Keratinocyte (primary cell): Measurements from ENCODE around the gene RPS2. TPM values are rescaled to one million over a fixed set of nuclear protein-coding genes. Genes with fewer than 3 reads are reported as not detected.

Experiments used
- DNase-seq: peaks from one replicate; pipeline ENCODE4 v3.0.0-alpha.2; 2011; ENCODE audit warnings: low read depth, missing footprints, low spot score
- FAIRE-seq: peaks from 2 replicates; lab custom pipeline; 2011; peaks lifted over from hg19 to GRCh38; lab: Jason Lieb, UNC
- H2AFZ ChIP-seq: 2 replicates; pipeline ENCODE4 v1.6.0; 2012; ENCODE audit warnings: low read length, control low read depth, inconsistent platforms; ENCODE audit not compliant: control insufficient read depth
- H3K27ac ChIP-seq: 2 replicates; pipeline ENCODE4 v1.5.1; 2011; ENCODE audit warnings: low read length; ENCODE audit not compliant: control insufficient read depth, insufficient read depth
- H3K27me3 ChIP-seq: 3 replicates; pipeline ENCODE4 v1.6.0; 2011; ENCODE audit warnings: low read length; ENCODE audit not compliant: control insufficient read depth, insufficient read depth; ENCODE audit errors: extremely low read depth
- H3K36me3 ChIP-seq, 2 experiments: 2 replicates in 1 of 2; 3 replicates in 1 of 2; pipeline ENCODE4 v1.5.1; 2011; ENCODE audit warnings: low read length in 2 of 2, mild to moderate bottlenecking in 1 of 2; ENCODE audit not compliant: control insufficient read depth in 2 of 2, insufficient read depth in 2 of 2; ENCODE audit errors: extremely low read depth in 1 of 2
- H3K4me1 ChIP-seq: 3 replicates; pipeline ENCODE4 v1.5.1; 2011; ENCODE audit warnings: low read length; ENCODE audit not compliant: control insufficient read depth, insufficient read depth; ENCODE audit errors: extremely low read depth
- H3K4me2 ChIP-seq: 3 replicates; pipeline ENCODE4 v1.6.0; 2011; ENCODE audit warnings: low read depth, low read length; ENCODE audit not compliant: control insufficient read depth, insufficient read depth; ENCODE audit errors: extremely low read depth
- H3K4me3 ChIP-seq, 3 experiments: fragments of 200-600 bp in 1 of 3; sonication (generic) in 1 of 3; 2 replicates in 2 of 3; 3 replicates in 1 of 3; pipeline ENCODE4 v1.5.1; 2011 to 2016; ENCODE audit warnings: low read length in 3 of 3, mild to moderate bottlenecking in 3 of 3, control low read depth in 2 of 3, inconsistent platforms in 1 of 3, low read depth in 1 of 3, mixed read lengths in 1 of 3, mixed run types in 1 of 3, moderate library complexity in 1 of 3; ENCODE audit not compliant: control insufficient read depth in 2 of 3, insufficient read depth in 2 of 3; ENCODE audit errors: extremely low read depth in 1 of 3
- H3K79me2 ChIP-seq: 2 replicates; pipeline ENCODE4 v1.6.0; 2012; ENCODE audit warnings: low read length; ENCODE audit not compliant: control insufficient read depth, insufficient read depth
- H3K9ac ChIP-seq: 3 replicates; pipeline ENCODE4 v1.6.0; 2011; ENCODE audit warnings: low read length; ENCODE audit not compliant: control insufficient read depth, insufficient read depth; ENCODE audit errors: extremely low read depth
- H3K9me1 ChIP-seq: 3 replicates; pipeline ENCODE4 v1.6.0; 2011; ENCODE audit warnings: low read length; ENCODE audit not compliant: control insufficient read depth, insufficient read depth; ENCODE audit errors: extremely low read depth
- H3K9me3 ChIP-seq: 2 replicates; pipeline ENCODE4 v1.5.1; 2012; ENCODE audit warnings: low read depth, low read length; ENCODE audit not compliant: control insufficient read depth
- H4K20me1 ChIP-seq: 3 replicates; pipeline ENCODE4 v1.6.0; 2011; ENCODE audit warnings: low read length; ENCODE audit not compliant: control insufficient read depth, insufficient read depth; ENCODE audit errors: extremely low read depth
- CTCF ChIP-seq, 3 experiments: IDR thresholded peaks in 1 of 3; conservative IDR thresholded peaks in 1 of 3; optimal IDR thresholded peaks in 1 of 3; 2 replicates in 2 of 3; 3 replicates in 1 of 3; pipeline versions ENCODE3 to v1.5.1; 2011; ENCODE audit warnings: low read length in 3 of 3, mild to moderate bottlenecking in 3 of 3, moderate library complexity in 2 of 3, control low read depth in 1 of 3, inconsistent platforms in 1 of 3; ENCODE audit not compliant: insufficient read depth in 2 of 3; ENCODE audit errors: extremely low read depth in 1 of 3
- EZH2 ChIP-seq: IDR thresholded peaks from one replicate; pipeline ENCODE4 v1.6.1; 2012; ENCODE audit warnings: inconsistent platforms, mild to moderate bottlenecking, low read length, moderate library complexity
- dilution Hi-C: fragments of 300-500 bp; cut with MboI; formaldehyde crosslinking; loops from one replicate; pipeline ENCODE4 v1.7.0; 2020; ENCODE audit warnings: low sequenced_read_pairs; ENCODE audit not compliant: extremely low pct_ligation_motif_present
- polyA plus RNA-seq, 5 experiments: library from polyadenylated mRNA; depleted of rRNA in 3 of 5; stranded (reverse) in 3 of 5; stranded (forward) in 1 of 5; unstranded in 1 of 5; fragments of >200 nt; gene quantifications; 1 replicate in 1 of 5; 2 replicates in 3 of 5; 3 replicates in 1 of 5; pipeline versions ENCODE4 v1.2.1 to v1.2.3, GENCODE V29; 2011 to 2012; ENCODE audit warnings: missing spikeins in 2 of 5, low read depth in 1 of 5, low replicate concordance in 1 of 5

The RPS2 gene
- polyA plus RNA-seq, 1 donor (not counting 4 experiments of a cell fraction or from before 2014, with no cell fraction given): 3,573 TPM

GRCh38 chr16:1936945-1937479 is 27.6 kb downstream of the RPS2 start:
- Histone ChIP-seq H3K9me3 (no peaks in the 10 kb centered on the region), H4K20me1 (no peaks in the 10 kb centered on the region), H3K9ac (no peak overlapping the region), H3K4me2 (no peak overlapping the region), H3K36me3 (peaks cover 0 to 4% of the 10 kb centered on the region in 2 experiments), H3K9me1 (no peaks in the 10 kb centered on the region), H3K27me3 (no peaks in the 10 kb centered on the region), H3K79me2 (no peaks in the 10 kb centered on the region), H3K27ac (no peak overlapping the region), H3K4me1 (peaks cover 13% of the 10 kb centered on the region), H2AFZ (no peak overlapping the region), H3K4me3 (no peak overlapping the region)
- dilution Hi-C loops: no loop called here
- TF ChIP-seq EZH2 (no peak), CTCF (optimal IDR thresholded peaks at IDR 0.05 in 1 of 3, IDR thresholded peaks at IDR 0.05 in 1 of 3, conservative IDR thresholded peaks at IDR 0.05 in 1 of 3; ENCODE audit: extremely low read depth in 1 of 3, insufficient read depth in 2 of 3, low read length in 3 of 3) (no peak)
- DNase-seq (no peak), FAIRE-seq (no peak)

GRCh38 chr16:1933097-1933661 is 31.4 kb downstream of the RPS2 start:
- H3K4me2 ChIP-seq: no peak overlapping the region
- DNase-seq: no peak
- H3K36me3 ChIP-seq: no peaks in the 10 kb centered on the region
- H3K9ac ChIP-seq: no peak overlapping the region
- H2AFZ ChIP-seq: no peak overlapping the region
- FAIRE-seq: no peak
- no peak for TF ChIP-seq CTCF (optimal IDR thresholded peaks at IDR 0.05 in 1 of 3, IDR thresholded peaks at IDR 0.05 in 1 of 3, conservative IDR thresholded peaks at IDR 0.05 in 1 of 3; ENCODE audit: extremely low read depth in 1 of 3, insufficient read depth in 2 of 3, low read length in 3 of 3)
- TF ChIP-seq EZH2: no peak
- H3K27ac ChIP-seq: no peak overlapping the region
- H3K79me2 ChIP-seq: no peaks in the 10 kb centered on the region
- H3K9me3 ChIP-seq: no peaks in the 10 kb centered on the region
- H3K4me3 ChIP-seq: no peak overlapping the region
- H3K27me3 ChIP-seq: no peaks in the 10 kb centered on the region
- H3K9me1 ChIP-seq: no peaks in the 10 kb centered on the region
- H4K20me1 ChIP-seq: no peaks in the 10 kb centered on the region
- peaks cover 13% of the 10 kb centered on the region for H3K4me1 ChIP-seq
- dilution Hi-C loops: no loop called here
